Lower leg skin (tissue), 3 donors: ENCODE results near the gene TRMT11.

Source experiments
- POLR2A ChIP-seq, 2 donors: fragments of 450-650 bp; IDR thresholded peaks; one replicate each; pipeline ENCODE4 v1.6.1; 2016 to 2017; ENCODE audit warnings: antibody characterized with exemption in 2 of 2, mild to moderate bottlenecking in 1 of 2, moderate library complexity in 1 of 2
- TF ChIP-seq, protein P1 (sequence below), 3 donors: fragments of 450-650 bp; IDR thresholded peaks; one replicate each; pipeline ENCODE4 v1.5.1; 2016; ENCODE audit warnings: antibody characterized with exemption in 3 of 3, mild to moderate bottlenecking in 3 of 3, moderate library complexity in 2 of 3

GRCh38 chr6:126015863-126016262, 29.5 kb downstream of the TRMT11 start:
- TF ChIP-seq, protein P1, sequence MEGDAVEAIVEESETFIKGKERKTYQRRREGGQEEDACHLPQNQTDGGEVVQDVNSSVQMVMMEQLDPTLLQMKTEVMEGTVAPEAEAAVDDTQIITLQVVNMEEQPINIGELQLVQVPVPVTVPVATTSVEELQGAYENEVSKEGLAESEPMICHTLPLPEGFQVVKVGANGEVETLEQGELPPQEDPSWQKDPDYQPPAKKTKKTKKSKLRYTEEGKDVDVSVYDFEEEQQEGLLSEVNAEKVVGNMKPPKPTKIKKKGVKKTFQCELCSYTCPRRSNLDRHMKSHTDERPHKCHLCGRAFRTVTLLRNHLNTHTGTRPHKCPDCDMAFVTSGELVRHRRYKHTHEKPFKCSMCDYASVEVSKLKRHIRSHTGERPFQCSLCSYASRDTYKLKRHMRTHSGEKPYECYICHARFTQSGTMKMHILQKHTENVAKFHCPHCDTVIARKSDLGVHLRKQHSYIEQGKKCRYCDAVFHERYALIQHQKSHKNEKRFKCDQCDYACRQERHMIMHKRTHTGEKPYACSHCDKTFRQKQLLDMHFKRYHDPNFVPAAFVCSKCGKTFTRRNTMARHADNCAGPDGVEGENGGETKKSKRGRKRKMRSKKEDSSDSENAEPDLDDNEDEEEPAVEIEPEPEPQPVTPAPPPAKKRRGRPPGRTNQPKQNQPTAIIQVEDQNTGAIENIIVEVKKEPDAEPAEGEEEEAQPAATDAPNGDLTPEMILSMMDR (IDR thresholded peaks at IDR 0.05) = no peak
- no peak for TF ChIP-seq POLR2A (IDR thresholded peaks at IDR 0.05)
